MCF 10A (cell line): ENCODE measurements around the gene ACHE. TPM values are rescaled to one million over a fixed set of nuclear protein-coding genes. Genes with fewer than 3 reads are reported as not detected.

ENCODE experiments used
- BruUV-seq: library from RNA; stranded (reverse); fragments of 400-500 nt; replicated peaks from 2 replicates; lab custom pipeline; 2021; lab: Mats Ljungman, UMichigan
- CTCF ChIA-PET: fragments of 300-600 bp; sonication (Branson Sonifier 250); formaldehyde crosslinking; extraction: SDS; loops from one replicate; lab custom pipeline; 2021; ENCODE audit warnings: antibody characterized with exemption, inconsistent platforms; lab: Yijun Ruan, JAX
- POLR2A ChIA-PET: fragments of 300-600, 350-650 bp; sonication (Branson Sonifier 250); formaldehyde crosslinking; extraction: SDS; loops from one replicate; lab custom pipeline; 2020; ENCODE audit warnings: antibody characterized with exemption, inconsistent platforms; lab: Yijun Ruan, JAX
- DNase-seq: peaks from one replicate; pipeline ENCODE4 v3.0.0-alpha.2; 2018; ENCODE audit not compliant: unreplicated experiment
- H3K27ac Mint-ChIP-seq: one replicate; pipeline ENCODE4 v1.8.0; 2022; ENCODE audit warnings: mild to moderate bottlenecking, low read depth, mixed read lengths; ENCODE audit not compliant: unreplicated experiment
- H3K27me3 Mint-ChIP-seq: one replicate; pipeline ENCODE4 v1.8.0; 2022; ENCODE audit warnings: mixed read lengths; ENCODE audit not compliant: insufficient read depth, unreplicated experiment
- H3K36me3 Mint-ChIP-seq: one replicate; pipeline ENCODE4 v1.8.0; 2022; ENCODE audit warnings: mild to moderate bottlenecking, moderate library complexity, mixed read lengths; ENCODE audit not compliant: insufficient read depth, unreplicated experiment
- H3K4me1 Mint-ChIP-seq: one replicate; pipeline ENCODE4 v1.8.0; 2022; ENCODE audit warnings: mixed read lengths; ENCODE audit not compliant: insufficient read depth, unreplicated experiment
- H3K4me3 Mint-ChIP-seq: one replicate; pipeline ENCODE4 v1.8.0; 2022; ENCODE audit warnings: mild to moderate bottlenecking, moderate library complexity, mixed read lengths; ENCODE audit not compliant: unreplicated experiment
- H3K9me3 Mint-ChIP-seq: one replicate; pipeline ENCODE4 v1.8.0; 2022; ENCODE audit warnings: mixed read lengths; ENCODE audit not compliant: unreplicated experiment
- CTCF ChIP-seq: fragments of 200-600 bp; IDR thresholded peaks from one replicate; pipeline ENCODE4 v1.8.0; 2022; ENCODE audit warnings: antibody characterized with exemption, mild to moderate bottlenecking; ENCODE audit not compliant: unreplicated experiment
- intact Hi-C: fragments of 100-400 bp; cut with micrococcal nuclease; formaldehyde crosslinking; loops from 2 replicates; pipeline ENCODE4 v1.14.1; 2022
- total RNA-seq: library from RNA; stranded (reverse); gene quantifications from 2 replicates; pipeline ENCODE4 v1.2.3, GENCODE V29; 2022

The ACHE gene
- total RNA-seq, 1 experiment from 2014 or later = 0.30 TPM

- Mint-ChIP-seq H3K4me3 (no peak overlapping the region), H3K27ac (no peak overlapping the region), H3K36me3 (no peaks in the 10 kb centered on the region), H3K9me3 (no peaks in the 10 kb centered on the region), H3K4me1 (no peaks in the 10 kb centered on the region), H3K27me3 (no peaks in the 10 kb centered on the region)
- intact Hi-C loops = no loop called here
- TF ChIP-seq CTCF = no peak
- POLR2A ChIA-PET = interaction anchor here (0.6 kb wide), 1 partner anchor 413 kb away, joined by 3 read pairs; the partner anchor contains the start of gene IFT22
- no peak for DNase-seq
- CTCF ChIA-PET = no interaction called here
- BruUV-seq = no TSS peak
These were observed 12.8 kb upstream of the ACHE start for GRCh38 chr7:100908512-100908911.

DNA sequence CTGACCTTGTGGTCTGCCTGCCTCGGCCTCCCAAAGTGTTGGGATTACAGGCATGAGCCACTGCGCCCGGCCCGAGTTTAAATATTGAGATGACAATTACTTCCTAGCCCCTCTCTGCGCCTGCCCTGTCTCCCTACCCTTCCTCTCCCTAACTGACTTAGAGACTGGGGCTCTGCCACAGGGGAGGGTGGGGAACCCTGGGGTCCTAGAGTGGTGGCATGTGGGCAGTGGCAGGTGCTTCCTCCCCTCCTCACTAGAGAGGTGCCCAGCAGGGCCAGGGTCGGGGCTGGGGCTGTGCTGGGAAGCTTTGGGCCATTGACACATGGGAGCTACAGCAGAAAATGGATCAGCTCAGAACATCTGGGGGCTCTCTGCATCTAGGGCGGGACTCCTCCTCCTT is 7.0 kb upstream of the ACHE start:
- POLR2A ChIA-PET = no interaction called here
- Mint-ChIP-seq H3K9me3 (no peaks in the 10 kb centered on the region), H3K4me1 (no peaks in the 10 kb centered on the region), H3K27me3 (peaks cover 19% of the 10 kb centered on the region), H3K36me3 (no peaks in the 10 kb centered on the region), H3K4me3 (no peak overlapping the region), H3K27ac (no peak overlapping the region)
- no TSS peak for BruUV-seq
- TF ChIP-seq CTCF = no peak
- DNase-seq = no peak
- intact Hi-C loops = no loop called here
- CTCF ChIA-PET = interaction anchor here (1.0 to 7.1 kb wide), 2 partner anchors 9 to 156 kb away, joined by 4 to 64 read pairs; no protein-coding TSS in a partner anchor

DNA sequence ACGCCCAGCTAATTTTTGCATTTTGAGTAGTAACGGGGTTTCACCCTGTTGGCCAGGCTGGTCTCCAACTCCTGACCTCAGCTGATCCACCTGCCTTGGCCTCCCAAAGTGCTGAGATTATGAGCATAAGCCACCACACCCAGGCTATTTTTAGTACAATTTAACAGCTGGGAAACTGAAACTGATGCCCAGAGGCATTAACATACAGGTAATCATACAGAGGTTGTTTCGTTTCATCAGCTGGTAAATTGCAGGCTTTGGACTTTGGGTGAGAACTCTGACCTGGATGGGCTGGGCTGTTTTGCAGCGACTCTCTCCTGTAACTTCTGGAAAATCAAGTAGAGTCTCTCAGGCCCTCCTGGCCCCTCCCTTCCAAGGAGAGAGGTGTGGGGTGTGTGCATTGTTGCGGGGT is 6.2 kb upstream of the ACHE start:
- intact Hi-C loops = no loop called here
- ChIA-PET CTCF (interaction anchor here (1.0 to 7.1 kb wide), 2 partner anchors 8 to 157 kb away, joined by 4 to 64 read pairs; no protein-coding TSS in a partner anchor), POLR2A (interaction anchor here (0.6 kb wide), 1 partner anchor 151 kb away, joined by 3 read pairs; no protein-coding TSS in a partner anchor)
- no TSS peak for BruUV-seq
- Mint-ChIP-seq H3K9me3 (no peaks in the 10 kb centered on the region), H3K27ac (no peak overlapping the region), H3K4me3 (no peak overlapping the region), H3K27me3 (peaks cover 21% of the 10 kb centered on the region), H3K36me3 (no peaks in the 10 kb centered on the region), H3K4me1 (no peaks in the 10 kb centered on the region)
- TF ChIP-seq CTCF = no peak
- no peak for DNase-seq

- Mint-ChIP-seq H3K4me1 (peaks cover 4% of the 10 kb centered on the region), H3K9me3 (no peaks in the 10 kb centered on the region), H3K27me3 (peaks cover 30% of the 10 kb centered on the region), H3K27ac (no peak overlapping the region), H3K36me3 (no peaks in the 10 kb centered on the region), H3K4me3 (no peak overlapping the region)
- intact Hi-C loops = no loop called here
- TF ChIP-seq CTCF = no peak
- ChIA-PET POLR2A (no interaction called here), CTCF (interaction anchor here (0.6 to 7.1 kb wide), 2 partner anchors 158 to 292 kb away, joined by 4 to 64 read pairs; no protein-coding TSS in a partner anchor)
- BruUV-seq = no TSS peak
- no peak for DNase-seq
These were observed 5.3 kb upstream of the ACHE start for GRCh38 chr7:100900978-100901377.
